H1 (cell line): ENCODE measurements around the gene MSI2. TPM values are rescaled to one million over a fixed set of nuclear protein-coding genes. Genes with fewer than 3 reads are reported as not detected.

Experiments used
- KDM4A ChIP-seq: IDR thresholded peaks from one replicate; pipeline ENCODE4 v1.7.1; 2012; ENCODE audit warnings: low read depth, mild to moderate bottlenecking, moderate library complexity, low read length, inconsistent platforms; ENCODE audit not compliant: severe bottlenecking
- POLR2A ChIP-seq, 2 experiments: IDR thresholded peaks; 1 replicate in 1 of 2; 2 replicates in 1 of 2; pipeline ENCODE4 v1.6.1; 2011; ENCODE audit warnings: low read depth in 2 of 2, low read length in 2 of 2, mild to moderate bottlenecking in 2 of 2; ENCODE audit errors: control extremely low read depth in 1 of 2
- POU5F1 ChIP-seq: IDR thresholded peaks from 2 replicates; pipeline ENCODE4 v1.6.1; 2011; ENCODE audit warnings: low read depth, mild to moderate bottlenecking, low read length, moderate library complexity
- TCF12 ChIP-seq: IDR thresholded peaks from 2 replicates; pipeline ENCODE4 v1.6.1; 2011; ENCODE audit warnings: low read depth, mild to moderate bottlenecking, low read length
- polyA plus RNA-seq, 7 experiments: library from polyadenylated mRNA; depleted of rRNA in 3 of 7; stranded (reverse) in 5 of 7; unstranded in 2 of 7; fragments of >200 nt in 5 of 7; fragments of 200-250 nt in 2 of 7; gene quantifications; 1 replicate in 5 of 7; 2 replicates in 1 of 7; 4 replicates in 1 of 7; pipeline versions ENCODE4 v1.2.1 to v1.2.3, GENCODE V29; 2011 to 2013; ENCODE audit warnings: missing spikeins in 2 of 7, mixed read lengths in 2 of 7
- total RNA-seq: library from RNA; stranded (reverse); fragmentation: NEBNext Ultra II Directional; extraction: Animal tissue kit (Norgen Biotek cat#: 25700); gene quantifications from 2 replicates; pipeline ENCODE4 v1.2.1, GENCODE V29; 2021
- TF ChIP-seq, protein P1 (sequence below): fragments of 300-600 bp; sonication (generic); IDR thresholded peaks from 2 replicates; pipeline ENCODE4 v1.7.1; 2012; ENCODE audit warnings: low read length, moderate library complexity, mild to moderate bottlenecking, inconsistent platforms; ENCODE audit not compliant: insufficient replicate concordance

Gene MSI2
- total and polyA plus RNA-seq, 2 of the 8 experiments (the other 6 are each of a cell fraction or from before 2014, with no cell fraction given), result 36.7 to 80.6 TPM

GRCh38 chr17:57247261-57247660 lies 9.1 kb upstream of the MSI2 start (continued):
- TF ChIP-seq, protein P1, sequence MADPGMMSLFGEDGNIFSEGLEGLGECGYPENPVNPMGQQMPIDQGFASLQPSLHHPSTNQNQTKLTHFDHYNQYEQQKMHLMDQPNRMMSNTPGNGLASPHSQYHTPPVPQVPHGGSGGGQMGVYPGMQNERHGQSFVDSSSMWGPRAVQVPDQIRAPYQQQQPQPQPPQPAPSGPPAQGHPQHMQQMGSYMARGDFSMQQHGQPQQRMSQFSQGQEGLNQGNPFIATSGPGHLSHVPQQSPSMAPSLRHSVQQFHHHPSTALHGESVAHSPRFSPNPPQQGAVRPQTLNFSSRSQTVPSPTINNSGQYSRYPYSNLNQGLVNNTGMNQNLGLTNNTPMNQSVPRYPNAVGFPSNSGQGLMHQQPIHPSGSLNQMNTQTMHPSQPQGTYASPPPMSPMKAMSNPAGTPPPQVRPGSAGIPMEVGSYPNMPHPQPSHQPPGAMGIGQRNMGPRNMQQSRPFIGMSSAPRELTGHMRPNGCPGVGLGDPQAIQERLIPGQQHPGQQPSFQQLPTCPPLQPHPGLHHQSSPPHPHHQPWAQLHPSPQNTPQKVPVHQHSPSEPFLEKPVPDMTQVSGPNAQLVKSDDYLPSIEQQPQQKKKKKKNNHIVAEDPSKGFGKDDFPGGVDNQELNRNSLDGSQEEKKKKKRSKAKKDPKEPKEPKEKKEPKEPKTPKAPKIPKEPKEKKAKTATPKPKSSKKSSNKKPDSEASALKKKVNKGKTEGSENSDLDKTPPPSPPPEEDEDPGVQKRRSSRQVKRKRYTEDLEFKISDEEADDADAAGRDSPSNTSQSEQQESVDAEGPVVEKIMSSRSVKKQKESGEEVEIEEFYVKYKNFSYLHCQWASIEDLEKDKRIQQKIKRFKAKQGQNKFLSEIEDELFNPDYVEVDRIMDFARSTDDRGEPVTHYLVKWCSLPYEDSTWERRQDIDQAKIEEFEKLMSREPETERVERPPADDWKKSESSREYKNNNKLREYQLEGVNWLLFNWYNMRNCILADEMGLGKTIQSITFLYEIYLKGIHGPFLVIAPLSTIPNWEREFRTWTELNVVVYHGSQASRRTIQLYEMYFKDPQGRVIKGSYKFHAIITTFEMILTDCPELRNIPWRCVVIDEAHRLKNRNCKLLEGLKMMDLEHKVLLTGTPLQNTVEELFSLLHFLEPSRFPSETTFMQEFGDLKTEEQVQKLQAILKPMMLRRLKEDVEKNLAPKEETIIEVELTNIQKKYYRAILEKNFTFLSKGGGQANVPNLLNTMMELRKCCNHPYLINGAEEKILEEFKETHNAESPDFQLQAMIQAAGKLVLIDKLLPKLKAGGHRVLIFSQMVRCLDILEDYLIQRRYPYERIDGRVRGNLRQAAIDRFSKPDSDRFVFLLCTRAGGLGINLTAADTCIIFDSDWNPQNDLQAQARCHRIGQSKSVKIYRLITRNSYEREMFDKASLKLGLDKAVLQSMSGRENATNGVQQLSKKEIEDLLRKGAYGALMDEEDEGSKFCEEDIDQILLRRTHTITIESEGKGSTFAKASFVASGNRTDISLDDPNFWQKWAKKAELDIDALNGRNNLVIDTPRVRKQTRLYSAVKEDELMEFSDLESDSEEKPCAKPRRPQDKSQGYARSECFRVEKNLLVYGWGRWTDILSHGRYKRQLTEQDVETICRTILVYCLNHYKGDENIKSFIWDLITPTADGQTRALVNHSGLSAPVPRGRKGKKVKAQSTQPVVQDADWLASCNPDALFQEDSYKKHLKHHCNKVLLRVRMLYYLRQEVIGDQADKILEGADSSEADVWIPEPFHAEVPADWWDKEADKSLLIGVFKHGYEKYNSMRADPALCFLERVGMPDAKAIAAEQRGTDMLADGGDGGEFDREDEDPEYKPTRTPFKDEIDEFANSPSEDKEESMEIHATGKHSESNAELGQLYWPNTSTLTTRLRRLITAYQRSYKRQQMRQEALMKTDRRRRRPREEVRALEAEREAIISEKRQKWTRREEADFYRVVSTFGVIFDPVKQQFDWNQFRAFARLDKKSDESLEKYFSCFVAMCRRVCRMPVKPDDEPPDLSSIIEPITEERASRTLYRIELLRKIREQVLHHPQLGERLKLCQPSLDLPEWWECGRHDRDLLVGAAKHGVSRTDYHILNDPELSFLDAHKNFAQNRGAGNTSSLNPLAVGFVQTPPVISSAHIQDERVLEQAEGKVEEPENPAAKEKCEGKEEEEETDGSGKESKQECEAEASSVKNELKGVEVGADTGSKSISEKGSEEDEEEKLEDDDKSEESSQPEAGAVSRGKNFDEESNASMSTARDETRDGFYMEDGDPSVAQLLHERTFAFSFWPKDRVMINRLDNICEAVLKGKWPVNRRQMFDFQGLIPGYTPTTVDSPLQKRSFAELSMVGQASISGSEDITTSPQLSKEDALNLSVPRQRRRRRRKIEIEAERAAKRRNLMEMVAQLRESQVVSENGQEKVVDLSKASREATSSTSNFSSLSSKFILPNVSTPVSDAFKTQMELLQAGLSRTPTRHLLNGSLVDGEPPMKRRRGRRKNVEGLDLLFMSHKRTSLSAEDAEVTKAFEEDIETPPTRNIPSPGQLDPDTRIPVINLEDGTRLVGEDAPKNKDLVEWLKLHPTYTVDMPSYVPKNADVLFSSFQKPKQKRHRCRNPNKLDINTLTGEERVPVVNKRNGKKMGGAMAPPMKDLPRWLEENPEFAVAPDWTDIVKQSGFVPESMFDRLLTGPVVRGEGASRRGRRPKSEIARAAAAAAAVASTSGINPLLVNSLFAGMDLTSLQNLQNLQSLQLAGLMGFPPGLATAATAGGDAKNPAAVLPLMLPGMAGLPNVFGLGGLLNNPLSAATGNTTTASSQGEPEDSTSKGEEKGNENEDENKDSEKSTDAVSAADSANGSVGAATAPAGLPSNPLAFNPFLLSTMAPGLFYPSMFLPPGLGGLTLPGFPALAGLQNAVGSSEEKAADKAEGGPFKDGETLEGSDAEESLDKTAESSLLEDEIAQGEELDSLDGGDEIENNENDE, result no peak
- TF ChIP-seq TCF12 (no peak), POU5F1 (no peak), KDM4A (no peak), POLR2A (IDR thresholded peaks at IDR 0.05; ENCODE audit: control extremely low read depth in 1 of 2, low read depth in 2 of 2, low read length in 2 of 2) (no peak)
